ENCODE data around the gene CCDC89.

The CCDC89 gene

DNA sequence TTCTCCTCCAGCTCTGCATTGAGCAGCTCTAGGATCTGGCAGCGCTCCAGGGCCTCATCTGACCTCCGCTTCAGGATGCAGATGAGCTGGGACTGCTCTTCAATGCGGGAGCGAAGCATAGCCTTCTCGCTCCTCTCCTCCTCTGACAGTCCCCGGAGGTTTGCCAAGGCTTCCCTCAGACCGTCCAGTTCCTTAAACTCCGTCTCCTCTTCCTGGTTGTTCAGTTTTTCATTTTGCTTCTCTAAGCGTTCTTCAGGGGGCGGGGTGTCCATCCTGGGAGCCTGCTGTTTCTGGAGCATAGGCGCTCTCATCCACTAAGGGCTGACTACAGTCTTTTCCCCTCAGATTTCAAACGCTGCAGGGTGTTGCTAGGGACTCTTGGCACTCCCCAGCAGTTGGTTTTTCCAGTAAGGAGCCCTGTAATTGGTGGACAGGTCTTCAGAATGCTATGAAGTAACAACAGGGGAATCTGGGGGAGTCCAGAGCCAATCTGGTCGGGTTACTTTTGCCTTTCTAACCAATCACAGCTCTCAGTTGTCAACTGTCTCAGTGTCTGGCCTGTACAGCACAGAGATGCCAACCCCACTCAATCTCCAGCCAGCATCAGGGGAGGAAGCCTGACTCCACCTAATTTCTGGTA, at the start of gene CCDC89:
Gene CCDC89, minus strand, starts transcription at position 376 of the 640 bp plus-strand sequence. Its CDS starts 65 bp downstream, at position 311.
- peak; percentile 96 for DNase-seq (ENCODE audit: low read depth)

DNA sequence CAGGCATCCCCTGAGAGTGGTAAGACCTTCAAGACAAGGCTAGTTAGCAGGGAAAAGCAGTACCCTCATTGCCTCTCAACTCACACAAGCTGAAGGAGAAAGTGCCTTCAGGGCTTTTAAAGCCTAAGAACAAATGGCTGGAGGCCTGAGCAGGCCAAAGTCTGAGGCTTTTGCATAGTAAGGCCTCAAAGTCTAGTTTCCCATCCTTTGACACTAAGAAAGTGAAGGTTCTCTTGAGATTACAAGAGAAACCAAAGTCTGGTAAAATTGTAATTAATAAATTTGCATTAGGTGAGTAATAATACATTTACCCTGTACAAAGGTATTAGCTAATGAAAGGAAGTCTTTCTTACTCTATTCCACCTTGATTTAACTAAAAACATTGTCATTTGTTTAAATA, 47.0 kb upstream of the CCDC89 start:
- DNase-seq (ENCODE audit: low read depth), result no peak

DNA sequence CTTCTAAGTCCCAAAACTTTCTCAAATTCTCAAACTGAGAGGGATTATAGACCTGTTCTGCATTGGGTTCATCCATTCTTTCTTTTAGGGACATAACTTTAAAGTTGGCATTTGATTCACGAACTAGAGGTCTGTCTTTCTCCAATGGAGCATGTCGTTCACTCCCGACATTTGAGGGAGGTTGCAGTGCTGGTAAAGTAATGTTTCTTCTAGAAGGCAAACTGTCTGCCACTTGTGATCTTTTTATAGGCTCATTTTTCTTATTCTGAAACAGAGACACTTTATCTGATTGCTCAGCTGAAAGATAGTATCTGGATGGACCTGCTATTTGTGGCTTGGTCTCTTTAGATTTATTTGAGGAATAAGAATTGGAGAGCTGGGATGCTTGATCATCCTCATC, 40.4 kb upstream of the CCDC89 start:
- DNase-seq (ENCODE audit: low read depth), result no peak

DNA sequence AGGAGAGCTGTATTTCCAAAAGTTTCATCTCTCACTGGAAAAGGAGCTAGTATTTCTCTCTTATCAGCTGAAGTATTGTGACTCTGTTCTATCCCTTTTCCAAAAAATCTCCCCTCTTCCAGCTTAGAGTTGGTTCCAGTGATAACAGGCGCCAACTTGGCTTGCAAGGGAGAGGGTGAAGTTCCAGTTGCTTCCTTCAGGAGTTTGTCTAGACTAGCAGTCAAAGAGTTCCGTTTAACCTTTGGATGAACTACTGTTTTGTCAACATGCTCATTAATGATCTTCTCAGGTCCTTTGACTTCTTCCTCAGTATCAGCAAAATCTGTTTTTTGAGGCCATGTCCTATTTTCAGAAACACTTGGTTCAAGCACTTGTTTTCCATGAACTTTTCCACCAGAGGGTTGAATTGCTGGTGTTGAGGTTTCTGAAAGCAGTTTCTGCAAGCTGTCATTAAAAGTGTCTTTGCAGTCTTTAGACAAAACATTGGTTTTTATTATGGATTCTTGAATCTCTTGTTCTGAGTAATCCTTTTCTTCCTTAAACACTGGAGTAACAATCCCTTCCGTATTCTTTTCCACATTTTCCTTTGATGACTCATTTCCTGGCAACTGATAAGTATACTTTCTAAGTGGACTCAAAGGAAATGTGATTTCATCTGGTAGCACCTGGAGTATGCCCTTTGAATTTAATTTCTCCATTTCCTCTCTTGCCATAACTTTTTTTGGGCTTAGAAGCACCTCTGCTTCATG, 39.7 kb upstream of the CCDC89 start:
- DNase-seq (ENCODE audit: low read depth), result peak; percentile 59

DNA sequence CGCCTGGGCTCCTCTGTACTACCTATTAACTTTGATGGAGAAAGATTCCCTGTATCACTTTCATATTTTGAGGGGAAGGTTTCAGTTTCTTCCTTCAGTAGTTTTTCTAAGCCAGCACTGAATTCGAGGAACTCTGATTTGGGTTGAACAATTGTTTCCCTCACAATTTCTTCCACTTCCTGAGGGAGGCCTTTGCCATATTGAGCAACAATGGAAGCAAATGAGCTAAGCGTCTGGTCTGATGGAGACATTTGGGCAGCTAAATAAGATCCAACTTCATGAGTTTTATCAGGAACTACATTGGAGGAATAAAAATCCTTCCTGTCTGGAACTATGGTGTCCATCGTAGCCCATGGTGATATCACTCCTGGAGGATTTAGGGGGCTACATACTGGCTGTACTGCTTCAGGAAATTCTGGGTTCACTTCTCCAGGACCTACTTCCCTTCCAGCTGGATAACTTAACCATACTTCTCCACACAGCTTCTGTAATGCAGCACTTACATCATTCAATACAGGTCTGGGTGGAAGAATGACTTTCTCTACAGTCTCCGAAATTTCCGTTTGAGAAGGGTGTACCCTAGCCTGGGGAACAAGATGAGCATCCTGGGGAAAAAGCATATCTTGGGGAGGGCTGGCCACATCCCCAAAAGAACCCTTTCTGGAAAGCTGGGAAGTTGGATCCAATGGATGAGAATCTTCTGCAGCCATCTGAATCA, 38.9 kb upstream of the CCDC89 start:
- no peak for DNase-seq (ENCODE audit: low read depth)

DNA sequence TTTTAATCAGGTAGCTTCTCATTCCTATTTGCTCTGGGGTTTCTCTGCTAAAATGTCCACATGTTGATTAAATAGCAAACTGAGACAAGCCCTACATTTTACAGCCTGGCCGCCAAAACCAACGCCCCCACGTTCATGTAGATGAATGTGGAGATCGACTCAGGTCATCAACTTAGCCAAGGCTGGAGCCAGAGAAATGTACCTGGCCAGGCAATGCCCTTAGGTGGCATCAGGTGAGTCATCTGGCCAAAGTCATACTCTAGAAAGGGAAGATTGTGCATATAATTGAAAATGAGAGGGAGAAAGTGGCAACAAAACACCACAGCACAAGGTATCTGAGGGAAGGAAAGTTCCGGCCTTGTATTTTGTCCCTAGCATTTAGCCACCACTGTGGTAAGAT, 37.1 kb upstream of the CCDC89 start:
- DNase-seq (ENCODE audit: low read depth), result no peak

DNA sequence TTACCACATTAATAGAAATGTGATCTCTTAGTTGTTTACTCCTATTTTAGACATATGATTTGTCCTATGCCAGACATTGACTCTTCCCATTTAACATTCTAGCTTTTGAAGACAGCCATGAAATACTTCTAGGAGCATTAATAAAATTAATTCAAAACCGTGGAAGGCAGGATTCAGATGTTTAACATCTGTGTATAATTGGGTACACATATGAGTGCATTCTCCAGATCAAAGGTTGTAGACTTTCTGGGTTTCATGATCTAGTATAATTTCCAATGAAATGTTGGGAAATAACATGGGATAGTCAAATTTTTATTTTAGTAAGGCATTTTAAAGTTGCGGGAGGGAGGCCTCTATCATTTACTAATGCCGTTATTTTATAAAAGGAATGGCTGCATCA, 35.2 kb upstream of the CCDC89 start:
- DNase-seq (ENCODE audit: low read depth), result peak; percentile 38

DNA sequence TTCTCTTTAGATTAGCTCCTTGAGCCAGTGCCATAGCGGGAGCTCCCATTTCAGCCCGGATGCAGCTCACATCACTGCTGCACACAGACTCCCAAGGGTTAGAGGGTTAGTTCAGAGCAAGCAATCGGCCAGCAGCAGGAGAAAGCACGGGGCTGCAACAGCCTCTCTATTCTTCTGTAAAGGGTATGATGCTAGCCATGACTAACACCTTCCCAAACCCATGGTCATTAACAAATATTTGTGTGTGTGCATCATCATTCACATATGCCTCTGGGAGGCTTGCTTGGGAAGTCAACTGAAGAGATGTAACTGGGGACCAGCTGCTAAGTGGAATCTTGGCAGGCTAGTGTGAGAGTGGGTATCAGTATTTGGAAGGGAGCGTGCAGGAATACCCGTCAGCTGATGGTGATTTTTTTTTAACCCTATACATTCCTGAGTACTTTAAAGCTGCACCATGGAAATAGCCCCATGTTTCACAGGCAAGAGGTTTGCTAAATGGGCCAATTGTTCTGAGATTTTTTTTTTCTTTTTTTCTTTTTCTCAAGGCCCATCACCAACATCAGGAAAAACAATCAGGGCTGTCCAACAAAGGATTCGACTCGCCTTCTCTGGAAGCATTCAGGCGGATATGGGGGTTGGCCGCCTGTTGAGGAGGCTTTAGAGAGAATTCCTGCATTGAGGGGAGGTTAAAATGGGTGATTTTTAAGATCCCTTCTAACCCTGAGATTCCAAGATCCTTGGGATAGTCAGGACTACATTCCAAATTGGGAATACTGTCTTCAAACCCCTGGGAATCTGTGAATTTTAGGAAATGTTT, 33.2 kb upstream of the CCDC89 start:
- DNase-seq (ENCODE audit: low read depth), result peak; percentile 94

DNA sequence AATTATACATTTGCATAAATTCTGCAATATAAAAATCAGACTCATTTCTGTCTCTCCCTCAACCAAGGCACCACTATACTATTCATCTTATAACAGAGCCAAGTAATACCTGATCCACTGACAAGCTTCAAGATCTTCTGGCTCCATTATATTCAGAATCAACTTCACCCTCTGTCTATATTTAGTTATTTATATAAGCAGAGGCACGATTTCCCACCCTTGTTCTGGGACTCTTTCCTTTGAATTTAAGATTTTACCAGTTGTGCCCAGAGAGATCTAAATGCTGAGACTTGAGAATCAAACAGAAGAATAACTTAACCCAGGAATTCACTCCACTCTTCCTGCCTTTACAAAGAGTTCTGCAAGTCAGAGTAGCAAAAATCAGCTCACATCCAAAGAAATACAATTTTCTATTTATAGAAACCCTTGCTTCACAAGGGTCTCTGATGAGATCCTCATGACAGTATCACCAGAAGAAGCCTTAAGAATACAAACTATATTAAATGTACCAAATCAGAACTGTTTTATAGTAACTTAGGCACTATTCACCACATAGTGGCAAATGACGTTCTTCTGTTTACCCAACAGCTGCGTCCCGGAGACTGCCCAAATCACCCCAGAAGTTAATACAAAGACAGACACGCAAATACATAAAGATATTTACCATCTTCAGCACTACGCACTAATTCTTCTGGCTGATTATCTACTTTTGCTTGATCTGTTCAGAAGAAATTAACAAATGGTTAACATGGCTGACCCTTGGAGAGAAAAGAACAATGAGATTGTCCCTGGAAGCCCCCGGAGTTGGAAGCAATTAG, 32.3 kb upstream of the CCDC89 start:
- DNase-seq (ENCODE audit: low read depth), result no peak

DNA sequence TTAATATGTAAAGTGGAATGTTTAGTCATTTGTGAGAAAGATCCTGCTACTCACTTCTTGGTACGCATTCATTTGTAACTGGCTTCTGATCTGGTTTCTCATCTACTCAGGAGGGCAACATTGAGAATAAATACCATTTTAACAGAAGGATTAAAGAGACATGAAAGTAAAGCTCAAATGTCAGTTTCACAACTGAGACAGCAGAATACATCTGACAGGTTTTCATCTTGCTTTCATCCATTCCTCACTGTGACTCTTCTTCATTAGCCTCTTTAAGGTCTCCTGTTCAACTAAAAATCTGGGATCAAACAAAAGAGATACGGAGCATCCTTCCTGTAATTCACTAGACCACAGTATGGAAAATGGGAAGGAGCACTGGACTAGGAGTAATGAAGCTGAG, 31.4 kb upstream of the CCDC89 start:
- no peak for DNase-seq (ENCODE audit: low read depth)

DNA sequence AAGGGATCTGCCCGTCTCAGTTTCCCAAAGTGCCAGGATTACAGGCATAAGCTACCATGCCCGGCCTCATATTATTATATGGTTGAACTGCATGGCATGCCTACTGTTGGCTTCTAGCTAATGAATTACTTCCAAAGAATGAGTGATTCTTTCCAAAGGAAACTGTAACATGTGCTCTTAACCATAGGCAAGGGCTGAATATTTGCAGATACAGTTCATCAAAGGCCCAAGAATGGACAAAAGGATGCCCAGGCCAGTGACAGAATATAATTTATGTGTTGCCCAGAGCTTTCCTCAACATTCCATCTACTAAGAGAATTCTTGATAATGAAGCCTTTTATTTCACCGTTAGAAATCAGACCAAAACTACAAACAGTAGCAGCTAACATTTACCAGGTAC, 27.0 kb upstream of the CCDC89 start:
- peak; percentile 30 for DNase-seq (ENCODE audit: low read depth)

DNA sequence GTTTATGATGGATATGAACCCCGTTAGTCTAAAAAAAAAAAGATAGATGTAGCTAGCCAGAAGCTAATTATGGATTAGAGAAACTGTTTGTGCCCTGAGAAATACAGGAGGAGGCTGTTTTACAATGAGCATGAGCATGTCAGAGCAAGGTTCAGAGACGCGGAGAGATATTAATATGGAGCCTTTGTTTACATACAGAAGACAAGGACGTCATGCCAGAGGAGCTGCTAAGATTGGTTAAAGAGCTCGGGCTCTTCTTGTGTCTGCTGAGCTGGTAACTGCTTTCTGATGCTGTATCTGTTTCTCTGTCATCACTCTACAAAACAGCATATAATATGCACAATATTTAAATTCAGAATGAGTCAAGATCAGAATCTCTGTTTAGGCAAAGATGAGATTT, 24.9 kb upstream of the CCDC89 start:
- DNase-seq (ENCODE audit: low read depth), result no peak

DNA sequence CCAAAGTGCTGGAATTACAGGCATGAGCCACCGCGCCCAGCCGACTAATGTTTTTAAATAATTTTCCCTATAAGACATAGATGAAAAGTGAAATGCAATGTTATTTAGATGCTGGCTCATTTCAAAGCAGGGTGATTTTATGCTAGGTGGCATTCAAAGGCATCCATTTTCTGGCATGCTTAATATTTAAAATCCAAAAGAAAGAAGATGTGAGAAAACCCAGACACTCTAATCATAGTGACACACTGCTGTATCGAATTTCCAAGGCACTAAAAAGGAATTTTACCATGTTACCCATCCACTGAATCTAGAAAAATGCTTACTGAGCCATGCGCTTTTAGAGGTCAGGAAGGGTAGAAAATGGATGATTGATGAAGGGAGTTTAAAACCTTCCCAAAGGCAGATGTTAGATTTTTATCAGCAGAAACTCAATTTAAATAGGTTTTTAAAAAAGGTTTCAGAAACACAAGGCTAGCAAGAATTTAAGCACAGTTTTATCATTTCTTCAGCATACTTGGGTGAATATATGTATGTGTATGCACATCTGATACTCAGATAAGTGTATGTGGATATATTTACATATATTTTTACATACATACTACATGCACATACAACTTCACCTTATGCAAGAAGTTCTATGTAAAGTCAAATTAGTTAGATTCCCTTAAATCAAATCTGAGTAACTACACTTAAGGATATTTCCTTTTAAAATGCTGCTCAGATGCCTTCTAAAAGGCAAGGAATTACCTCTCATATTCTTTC, 24.1 kb upstream of the CCDC89 start:
- no peak for DNase-seq (ENCODE audit: low read depth)

DNA sequence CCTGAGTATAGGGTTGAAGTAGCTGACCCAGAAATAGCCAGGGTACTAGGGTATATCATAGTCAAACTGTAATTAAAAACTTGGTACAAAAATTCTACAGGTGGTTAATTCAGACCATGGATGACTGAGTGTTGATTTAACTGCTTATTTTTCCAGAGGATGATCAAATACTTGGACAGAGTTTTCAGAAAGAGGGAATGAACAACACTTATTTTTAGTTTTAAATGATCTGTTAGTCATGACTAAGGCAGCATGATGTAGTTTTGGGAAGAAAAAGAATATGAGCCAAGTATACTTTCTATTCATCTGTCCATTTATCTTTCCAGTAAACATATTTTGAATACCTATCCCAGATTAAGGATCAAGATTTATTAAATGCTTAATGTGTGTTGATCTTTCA, 19.8 kb upstream of the CCDC89 start:
- DNase-seq (ENCODE audit: low read depth), result no peak

DNA sequence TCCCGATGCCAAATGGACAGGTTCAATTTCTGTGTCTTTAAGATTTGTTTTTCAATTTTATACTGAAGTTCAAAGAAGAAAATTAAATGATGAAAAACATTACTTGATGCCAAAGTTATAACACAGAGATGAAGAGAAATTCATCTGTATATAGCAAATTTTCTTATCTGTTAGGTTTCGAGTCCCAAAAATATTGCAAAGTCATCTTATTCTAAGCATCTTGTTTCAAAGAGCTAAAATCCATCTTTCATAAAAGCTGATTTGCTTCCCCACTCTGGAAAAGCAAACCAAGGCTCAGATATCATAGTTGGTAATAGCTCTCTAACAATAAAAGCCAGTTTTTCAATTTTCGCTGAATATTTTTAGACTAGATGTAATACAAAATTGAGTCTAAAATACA, 19.0 kb upstream of the CCDC89 start:
- no peak for DNase-seq (ENCODE audit: low read depth)

DNA sequence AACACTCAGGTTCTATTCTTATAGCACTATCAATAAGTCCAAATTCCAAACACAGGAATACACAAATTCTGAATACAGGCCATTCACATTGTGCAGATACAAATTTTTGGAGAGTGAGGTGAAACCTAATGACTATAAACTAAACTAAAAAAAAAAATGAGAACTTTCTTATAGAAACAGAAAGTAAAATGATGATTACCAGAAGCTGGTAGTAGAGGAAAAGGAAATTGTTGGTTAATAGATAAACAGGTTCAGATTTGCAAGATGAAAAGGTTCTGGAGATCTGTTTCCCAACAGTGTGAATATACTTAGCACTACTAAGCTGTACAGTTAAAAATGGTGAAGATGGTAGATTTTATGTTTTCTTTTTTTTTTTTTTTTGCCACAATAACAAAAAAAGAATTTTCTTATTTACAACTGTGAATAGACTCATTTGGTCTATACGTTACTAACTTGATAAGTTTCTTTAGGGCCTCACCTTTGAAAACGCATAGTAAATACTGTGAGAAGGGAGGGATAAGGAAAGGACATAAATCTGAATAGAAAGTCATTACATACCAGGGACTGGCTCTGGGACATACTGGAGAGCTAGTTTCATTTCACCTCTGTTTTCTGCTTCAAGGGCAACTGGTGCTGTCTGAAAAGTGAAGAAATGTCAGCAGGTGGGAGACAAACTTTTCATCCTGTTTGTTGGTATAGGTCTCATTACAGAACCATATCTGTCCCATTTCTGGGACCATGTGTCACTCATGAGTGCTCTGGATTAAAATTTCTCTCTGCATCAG, 14.2 kb upstream of the CCDC89 start:
- DNase-seq (ENCODE audit: low read depth), result no peak

DNA sequence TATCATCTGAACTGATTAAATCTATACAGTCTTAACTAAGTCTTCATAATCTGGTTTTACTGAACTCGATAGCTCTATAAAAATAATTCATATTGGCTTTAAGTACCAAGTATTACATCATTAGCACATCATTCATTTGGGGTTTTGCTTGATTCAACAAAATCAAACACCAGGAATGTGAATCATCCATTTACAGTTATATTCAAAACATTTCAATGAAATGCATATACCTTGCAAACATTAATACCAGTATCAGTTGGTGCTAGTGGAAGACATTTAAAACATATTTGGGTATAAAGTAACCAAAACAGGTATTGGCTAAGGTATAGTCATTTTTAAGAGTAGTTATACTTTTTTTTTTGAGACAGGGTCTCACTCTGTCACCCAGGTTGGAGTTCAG, 12.2 kb upstream of the CCDC89 start:
- no peak for DNase-seq (ENCODE audit: low read depth)

DNA sequence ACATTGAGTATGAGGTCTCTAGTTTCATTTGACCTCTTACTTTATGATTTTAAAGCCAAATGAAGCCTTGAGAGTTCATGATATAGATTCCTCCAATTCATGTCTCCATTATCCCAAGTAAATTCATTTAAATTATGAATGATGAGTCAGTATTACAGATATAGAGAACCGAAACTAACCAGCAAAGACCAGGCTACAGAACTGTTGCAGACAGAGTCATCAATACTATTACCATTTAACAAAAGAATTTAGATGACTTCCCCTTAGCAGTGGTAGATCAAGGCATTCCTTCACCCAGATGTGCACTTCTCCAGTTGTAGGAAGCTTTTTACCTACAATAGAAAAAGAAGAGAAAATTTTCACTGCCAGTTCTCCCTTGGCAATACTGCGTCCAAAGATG, 11.8 kb upstream of the CCDC89 start:
- DNase-seq (ENCODE audit: low read depth), result no peak

DNA sequence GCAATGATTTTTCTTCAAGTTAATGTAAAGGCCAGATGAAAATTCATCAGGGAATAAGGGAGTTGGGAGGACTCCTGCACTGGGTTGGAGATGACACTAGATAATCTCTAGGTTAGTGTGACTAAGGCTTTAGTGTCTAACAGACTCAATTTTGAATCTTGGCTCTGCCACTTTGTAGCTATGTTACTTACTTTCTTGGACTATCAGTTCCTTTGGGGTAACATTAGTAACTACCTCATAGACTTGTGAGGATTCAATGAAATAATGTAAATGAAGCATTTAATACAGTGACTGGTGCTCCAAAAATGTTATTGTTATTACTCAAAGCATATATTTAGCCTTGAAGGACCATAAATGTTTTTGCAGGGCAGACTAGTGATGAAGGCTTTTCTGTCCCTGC, 9.6 kb upstream of the CCDC89 start:
- no peak for DNase-seq (ENCODE audit: low read depth)

DNA sequence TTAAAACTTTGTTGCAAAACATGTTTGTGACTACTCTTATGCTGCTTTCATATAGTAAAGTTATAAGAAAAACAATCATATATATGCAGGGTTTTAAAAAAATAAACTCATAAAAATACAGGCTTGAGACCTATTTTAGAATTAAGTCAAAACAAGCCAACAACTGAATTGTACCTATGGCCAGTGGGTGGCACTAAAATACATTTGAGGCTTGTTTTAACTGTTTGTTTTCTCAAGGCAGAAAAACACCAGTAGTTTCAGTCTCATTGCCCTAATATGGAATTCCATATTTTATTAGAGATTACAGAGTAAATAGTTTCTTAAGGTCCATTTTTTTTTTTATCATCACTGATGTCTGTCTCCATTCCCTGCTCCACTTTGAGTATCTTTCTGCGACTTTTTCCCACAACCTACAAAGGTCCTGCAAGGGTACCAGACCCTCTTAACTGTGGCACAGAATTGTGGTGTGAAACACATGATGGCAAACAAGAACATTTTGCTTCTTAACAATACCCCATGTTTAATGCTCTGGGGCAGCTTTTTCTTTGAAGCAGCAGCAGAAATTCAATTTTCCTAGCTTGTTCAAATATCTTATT, 8.5 kb upstream of the CCDC89 start:
- peak; percentile 57 for DNase-seq (ENCODE audit: low read depth)

All from fibroblast of gingiva (primary cell).